HFFc6 (cell line): ENCODE results near the gene ANAPC13. TPM values are rescaled to one million over a fixed set of nuclear protein-coding genes. Genes with fewer than 3 reads are reported as not detected.

ENCODE experiments used
- DNase-seq: peaks from one replicate; pipeline ENCODE4 v3.0.0-alpha.2; 2018
- H3K27ac Mint-ChIP-seq: 2 replicates; pipeline ENCODE4 v1.8.0; 2020; ENCODE audit warnings: mild to moderate bottlenecking, mixed read lengths
- H3K27me3 Mint-ChIP-seq: 2 replicates; pipeline ENCODE4 v1.8.0; 2021; ENCODE audit warnings: mild to moderate bottlenecking, moderate library complexity, mixed read lengths; ENCODE audit not compliant: insufficient read depth
- H3K36me3 Mint-ChIP-seq: 2 replicates; pipeline ENCODE4 v1.8.0; 2021; ENCODE audit warnings: low read depth, mixed read lengths
- H3K4me1 Mint-ChIP-seq: 2 replicates; pipeline ENCODE4 v1.8.0; 2020; ENCODE audit warnings: low read depth, mixed read lengths
- H3K4me3 Mint-ChIP-seq: 2 replicates; pipeline ENCODE4 v1.8.0; 2020; ENCODE audit warnings: mild to moderate bottlenecking, moderate library complexity, mixed read lengths
- H3K9me3 Mint-ChIP-seq: 2 replicates; pipeline ENCODE4 v1.8.0; 2020; ENCODE audit warnings: mild to moderate bottlenecking, mixed read lengths
- total RNA-seq, 6 experiments: library from RNA; stranded (reverse); fragmentation: NEBNext Ultra II Directional; extraction: Animal tissue kit (Norgen Biotek cat#: 25700); gene quantifications; 2 replicates in 1 of 6; 3 replicates in 5 of 6; pipeline ENCODE4 v1.2.3, GENCODE V29; 2021
- TF ChIP-seq, protein P1 (sequence below): fragments of 200-600 bp; sonication (generic); IDR thresholded peaks from 2 replicates; pipeline ENCODE4 v1.5.0; 2021; ENCODE audit warnings: antibody characterized with exemption, mild to moderate bottlenecking

ANAPC13 gene
- total RNA-seq, 6 experiments from 2014 or later, result 123 to 152 (median 137) TPM

DNA sequence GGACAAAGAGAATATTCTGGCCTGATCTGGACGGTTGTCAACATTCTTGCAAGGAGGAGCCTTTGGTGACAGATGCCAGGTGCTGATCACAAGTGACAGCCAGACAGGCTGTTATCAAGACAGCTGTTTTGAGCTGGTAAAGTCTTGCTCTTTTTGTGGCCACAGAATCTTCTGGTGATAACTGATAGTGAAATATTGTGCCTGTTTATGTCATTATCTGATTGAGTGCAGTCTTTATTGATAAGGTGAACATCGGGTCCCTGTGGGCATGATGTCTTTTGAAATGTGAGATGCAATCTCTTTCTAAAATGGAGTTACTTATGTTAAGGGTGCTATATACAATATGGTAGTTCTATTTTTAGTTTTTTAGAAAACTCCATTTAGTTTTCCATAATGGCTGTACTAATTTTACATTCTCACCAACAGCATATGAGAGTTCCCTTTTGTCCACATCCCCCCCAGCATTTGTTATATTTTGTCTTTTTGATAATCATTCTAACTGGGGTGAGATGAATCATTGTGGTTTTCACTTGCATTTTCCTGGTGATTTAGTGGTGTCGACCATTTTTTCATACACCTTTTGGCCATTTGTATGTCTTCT, 10.8 kb upstream of the ANAPC13 start:
- no peaks in the 10 kb centered on the region; the same call in 1 of the 2 replicates for H3K27me3 Mint-ChIP-seq
- no peak for DNase-seq
- TF ChIP-seq, protein P1, sequence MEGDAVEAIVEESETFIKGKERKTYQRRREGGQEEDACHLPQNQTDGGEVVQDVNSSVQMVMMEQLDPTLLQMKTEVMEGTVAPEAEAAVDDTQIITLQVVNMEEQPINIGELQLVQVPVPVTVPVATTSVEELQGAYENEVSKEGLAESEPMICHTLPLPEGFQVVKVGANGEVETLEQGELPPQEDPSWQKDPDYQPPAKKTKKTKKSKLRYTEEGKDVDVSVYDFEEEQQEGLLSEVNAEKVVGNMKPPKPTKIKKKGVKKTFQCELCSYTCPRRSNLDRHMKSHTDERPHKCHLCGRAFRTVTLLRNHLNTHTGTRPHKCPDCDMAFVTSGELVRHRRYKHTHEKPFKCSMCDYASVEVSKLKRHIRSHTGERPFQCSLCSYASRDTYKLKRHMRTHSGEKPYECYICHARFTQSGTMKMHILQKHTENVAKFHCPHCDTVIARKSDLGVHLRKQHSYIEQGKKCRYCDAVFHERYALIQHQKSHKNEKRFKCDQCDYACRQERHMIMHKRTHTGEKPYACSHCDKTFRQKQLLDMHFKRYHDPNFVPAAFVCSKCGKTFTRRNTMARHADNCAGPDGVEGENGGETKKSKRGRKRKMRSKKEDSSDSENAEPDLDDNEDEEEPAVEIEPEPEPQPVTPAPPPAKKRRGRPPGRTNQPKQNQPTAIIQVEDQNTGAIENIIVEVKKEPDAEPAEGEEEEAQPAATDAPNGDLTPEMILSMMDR, result no peak
- peaks cover 31% of the 10 kb centered on the region for H3K4me1 Mint-ChIP-seq
- no peak overlapping the region for H3K27ac Mint-ChIP-seq
- H3K4me3 Mint-ChIP-seq, result no peak overlapping the region
- H3K9me3 Mint-ChIP-seq, result no peaks in the 10 kb centered on the region
- H3K36me3 Mint-ChIP-seq, result peaks cover 48% of the 10 kb centered on the region

DNA sequence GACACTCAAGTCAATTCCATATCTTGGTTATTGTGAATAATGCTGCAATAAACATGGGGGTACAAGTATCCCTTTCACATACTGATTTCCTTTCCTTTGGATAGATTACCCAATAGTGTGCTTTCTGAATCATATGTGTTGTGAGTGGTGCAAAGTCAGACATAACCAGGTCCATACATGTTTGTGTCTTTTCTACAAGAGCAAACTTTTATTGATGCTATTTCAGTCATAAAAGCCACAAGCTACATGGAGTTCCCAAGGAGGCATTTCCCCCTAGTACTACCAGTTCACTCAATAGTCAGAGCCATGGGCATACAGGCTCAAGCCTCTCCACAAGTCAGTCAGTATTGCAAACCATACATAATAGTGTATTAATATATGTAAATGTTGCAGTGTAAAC, 10.2 kb upstream of the ANAPC13 start:
- Mint-ChIP-seq H3K4me1 (peaks cover 28% of the 10 kb centered on the region), H3K4me3 (no peak overlapping the region), H3K36me3 (peaks cover 42% of the 10 kb centered on the region), H3K27me3 (no peaks in the 10 kb centered on the region; the same call in 1 of the 2 replicates), H3K9me3 (no peaks in the 10 kb centered on the region), H3K27ac (no peak overlapping the region)
- DNase-seq, result no peak
- TF ChIP-seq, protein P1, result no peak

DNA sequence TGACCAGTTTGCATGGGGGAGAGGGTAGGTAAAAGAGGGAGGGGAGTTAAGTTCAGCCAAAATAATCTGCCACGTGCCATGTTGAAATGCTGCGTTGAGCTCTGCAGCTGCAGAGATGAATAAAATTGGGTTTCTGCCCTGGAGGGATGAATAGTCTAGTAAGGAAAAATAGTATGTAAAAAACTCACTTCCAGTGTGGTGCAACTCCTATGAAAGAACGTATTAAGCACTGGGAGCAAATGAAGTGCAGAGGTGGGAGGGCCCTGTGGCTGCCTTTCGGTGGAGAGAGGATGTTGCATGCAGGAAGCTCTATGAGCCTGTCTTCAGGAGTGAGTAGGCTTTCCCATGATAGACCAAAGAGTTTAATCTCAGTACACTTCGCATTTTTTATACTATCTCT, 8.7 kb upstream of the ANAPC13 start:
- no peaks in the 10 kb centered on the region for H3K9me3 Mint-ChIP-seq
- no peak overlapping the region for H3K4me3 Mint-ChIP-seq
- H3K27me3 Mint-ChIP-seq, result no peaks in the 10 kb centered on the region; the same call in 1 of the 2 replicates
- H3K4me1 Mint-ChIP-seq, result peaks cover 29% of the 10 kb centered on the region
- DNase-seq, result no peak
- peaks cover 34% of the 10 kb centered on the region for H3K36me3 Mint-ChIP-seq
- TF ChIP-seq, protein P1, result no peak
- H3K27ac Mint-ChIP-seq, result no peak overlapping the region

DNA sequence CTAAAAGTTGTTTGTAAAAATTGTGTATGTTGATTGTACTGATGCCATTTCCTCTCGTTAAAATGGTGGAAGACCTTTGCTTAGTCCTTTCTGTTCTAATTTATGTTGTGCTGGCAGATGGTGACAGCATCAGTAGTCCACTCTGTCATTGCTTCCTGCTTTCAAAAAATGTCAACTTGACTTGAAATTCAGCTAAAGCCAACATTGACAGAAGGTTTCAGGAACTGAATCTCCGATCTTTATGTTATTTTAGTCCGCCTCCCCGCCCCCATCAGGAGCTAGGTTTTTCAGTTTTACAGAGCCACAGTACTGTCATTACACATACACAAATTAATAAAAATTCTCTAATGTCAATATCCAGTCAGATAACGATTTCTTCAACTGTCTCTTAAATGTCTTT, 1.6 kb upstream of the ANAPC13 start:
- Mint-ChIP-seq H3K4me1 (peaks cover 65% of the 10 kb centered on the region), H3K27me3 (peaks cover 6% of the 10 kb centered on the region; the same call in 1 of the 2 replicates), H3K9me3 (peaks cover 7% of the 10 kb centered on the region; the same call in 1 of the 2 replicates), H3K36me3 (peaks cover 29% of the 10 kb centered on the region), H3K27ac (peak overlapping the region; percentile 99), H3K4me3 (peak overlapping the region; percentile 92)
- DNase-seq, result no peak
- TF ChIP-seq, protein P1, result no peak

DNA sequence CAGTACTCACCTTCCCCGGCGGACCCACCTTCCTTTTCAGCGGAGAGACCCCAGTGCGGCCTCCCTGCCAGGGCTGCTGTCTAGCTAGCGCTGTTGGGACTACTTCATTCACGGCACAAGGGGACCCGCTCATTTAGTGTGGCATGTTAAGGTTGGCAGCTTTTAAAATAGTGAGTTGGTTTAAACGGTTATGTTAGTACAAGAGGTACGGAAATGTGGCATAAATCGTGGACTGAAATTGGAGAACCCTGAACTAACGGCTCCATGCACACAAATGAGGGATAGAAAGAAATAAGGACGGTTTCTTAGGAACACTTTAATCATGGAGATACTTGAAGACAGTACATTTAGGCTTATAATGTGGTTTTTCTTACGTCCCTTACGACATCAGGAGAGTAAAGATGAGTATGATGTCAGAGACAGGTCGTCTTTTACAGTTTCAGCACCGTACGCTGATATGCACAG, 824 bp upstream of the ANAPC13 start:
- TF ChIP-seq, protein P1, result no peak
- peaks cover 73% of the 10 kb centered on the region for H3K4me1 Mint-ChIP-seq
- H3K9me3 Mint-ChIP-seq, result peaks cover 7% of the 10 kb centered on the region; the same call in 1 of the 2 replicates
- H3K27me3 Mint-ChIP-seq, result peaks cover 6% of the 10 kb centered on the region; the same call in 1 of the 2 replicates
- peaks cover 37% of the 10 kb centered on the region for H3K36me3 Mint-ChIP-seq
- no peak for DNase-seq
- H3K27ac Mint-ChIP-seq, result peak overlapping the region; percentile 99
- H3K4me3 Mint-ChIP-seq, result peak overlapping the region; percentile 92
